Right ventricle myocardium superior (tissue), 1 donor: Measurements from ENCODE around the gene ENPEP. TPM values are rescaled to one million over a fixed set of nuclear protein-coding genes. Genes with fewer than 3 reads are reported as not detected.

Source experiments
- ATAC-seq: fragments of 200-7000 bp; cut with Tn5 transposase; one replicate; pipeline ENCODE4 v1.9.1; 2020; ENCODE audit warnings: mild to moderate bottlenecking; ENCODE audit not compliant: poor library complexity
- DNase-seq: peaks from one replicate; pipeline ENCODE4 v3.0.0-alpha.2; 2020
- intact Hi-C: fragments of 100-400 bp; cut with DNase I; formaldehyde crosslinking; loops from one replicate; pipeline ENCODE4 v1.11.2; 2022
- total RNA-seq: library from RNA; stranded (reverse); fragmentation: NEBNext Ultra II Directional; extraction: Animal tissue kit (Norgen Biotek cat#: 25700); gene quantifications from one replicate; pipeline ENCODE4 v1.2.1, GENCODE V29; 2021
- donor health status: DM: no; HTN: yes; CAD: no; lungs with severe emphysema.

The ENPEP gene
- total RNA-seq, 1 donor from 2014 or later, result 3.3 TPM

GRCh38 chr4:110586131-110586850, 110.3 kb downstream of the ENPEP start:
- DNase-seq (no peak), ATAC-seq (no peak)
- intact Hi-C loops, result no loop called here

- intact Hi-C loops, result no loop called here
- DNase-seq (no peak), ATAC-seq (no peak)
Observed at GRCh38 chr4:110587666-110588285, 111.8 kb downstream of the ENPEP start.

- intact Hi-C loops, result no loop called here
- DNase-seq, result no peak
- no peak for ATAC-seq
Observed at GRCh38 chr4:110589297-110589696, 113.3 kb downstream of the ENPEP start.

GRCh38 chr4:110595583-110595982, 119.6 kb downstream of the ENPEP start:
- no peak for ATAC-seq
- intact Hi-C loops, result no loop called here
- no peak for DNase-seq

- no peak for DNase-seq
- intact Hi-C loops, result no loop called here
- no peak for ATAC-seq
Observed at GRCh38 chr4:110596431-110596830, 120.5 kb downstream of the ENPEP start.

- ATAC-seq (no peak), DNase-seq (no peak)
- intact Hi-C loops, result no loop called here
Observed at GRCh38 chr4:110597582-110597981, 121.6 kb downstream of the ENPEP start.

GRCh38 chr4:110602061-110602460, 126.1 kb downstream of the ENPEP start:
- no peak for DNase-seq
- intact Hi-C loops, result no loop called here
- no peak for ATAC-seq

- intact Hi-C loops, result no loop called here
Observed at GRCh38 chr4:110605077-110605476, 129.1 kb downstream of the ENPEP start.

GRCh38 chr4:110609044-110609750, 133.2 kb downstream of the ENPEP start:
- intact Hi-C loops, result no loop called here
- DNase-seq (no peak), ATAC-seq (no peak)

More at GRCh38 chr4:110605077-110605476, 129.1 kb downstream of the ENPEP start:
- DNase-seq (no peak), ATAC-seq (no peak)

GRCh38 chr4:110610620-110610939, 134.6 kb downstream of the ENPEP start:
- ATAC-seq (no peak), DNase-seq (no peak)
- intact Hi-C loops, result no loop called here

- DNase-seq, result no peak
- no peak for ATAC-seq
- intact Hi-C loops, result no loop called here
Observed at GRCh38 chr4:110610940-110611831, 135.2 kb downstream of the ENPEP start.

GRCh38 chr4:110611968-110612447, 136.1 kb downstream of the ENPEP start:
- ATAC-seq (no peak), DNase-seq (no peak)
- intact Hi-C loops, result no loop called here

- ATAC-seq (no peak), DNase-seq (no peak)
- intact Hi-C loops, result no loop called here
Observed at GRCh38 chr4:110612631-110613269, 136.8 kb downstream of the ENPEP start.

GRCh38 chr4:110613745-110614144, 137.8 kb downstream of the ENPEP start:
- no peak for DNase-seq
- intact Hi-C loops, result no loop called here
- no peak for ATAC-seq

GRCh38 chr4:110614173-110614963, 138.4 kb downstream of the ENPEP start:
- no peak for DNase-seq
- intact Hi-C loops, result no loop called here
- ATAC-seq, result no peak
